OCI-LY1 (cell line): Measurements from ENCODE around the gene PCAT7.

ENCODE experiments used
- H2AFZ ChIP-seq: fragments of 200-600 bp; sonication (generic), shearing (Covaris generic); 2 replicates; pipeline ENCODE4 v1.6.0; 2014; ENCODE audit warnings: antibody characterized with exemption, mild to moderate bottlenecking, low read length
- H3F3A ChIP-seq: fragments of 200-600 bp; sonication (generic), shearing (Covaris generic); 2 replicates; pipeline ENCODE4 v1.6.0; 2014; ENCODE audit warnings: mild to moderate bottlenecking, antibody characterized with exemption, low read length, moderate library complexity; ENCODE audit not compliant: insufficient read depth
- H3K27ac ChIP-seq: fragments of 200-600 bp; sonication (generic); 2 replicates; pipeline ENCODE4 v1.5.1; 2014; ENCODE audit warnings: low read length, mixed run types, mild to moderate bottlenecking, low read depth; ENCODE audit not compliant: poor library complexity, severe bottlenecking
- H3K27me3 ChIP-seq: fragments of 200-600 bp; sonication (generic); 2 replicates; pipeline ENCODE4 v1.6.0; 2014; ENCODE audit warnings: antibody characterized with exemption, mild to moderate bottlenecking, low read length, moderate library complexity; ENCODE audit not compliant: insufficient read depth
- H3K36me3 ChIP-seq: fragments of 200-600 bp; sonication (generic); 2 replicates; pipeline ENCODE4 v1.6.1; 2014; ENCODE audit warnings: mild to moderate bottlenecking, antibody characterized with exemption, low read length, moderate library complexity, mixed read lengths; ENCODE audit not compliant: insufficient read depth
- H3K4me1 ChIP-seq: fragments of 200-600 bp; sonication (generic); 2 replicates; pipeline ENCODE4 v1.5.1; 2014; ENCODE audit warnings: mild to moderate bottlenecking, low read length, moderate library complexity; ENCODE audit not compliant: insufficient read depth, severe bottlenecking
- H3K4me2 ChIP-seq: fragments of 200-600 bp; sonication (generic), shearing (Covaris generic); 2 replicates; pipeline ENCODE4 v1.6.1; 2014; ENCODE audit warnings: low read length
- H3K4me3 ChIP-seq: fragments of 200-600 bp; sonication (generic); 2 replicates; pipeline ENCODE4 v1.5.1; 2014; ENCODE audit warnings: low read length, low read depth, mild to moderate bottlenecking, mixed read lengths; ENCODE audit not compliant: poor library complexity, severe bottlenecking
- H3K79me2 ChIP-seq: fragments of 200-600 bp; shearing (Covaris generic); 2 replicates; pipeline ENCODE4 v1.6.1; 2016; ENCODE audit warnings: mixed run types, low read length, mixed read lengths; ENCODE audit not compliant: insufficient read depth
- H3K9ac ChIP-seq: fragments of 200-600 bp; sonication (generic), shearing (Covaris generic); 2 replicates; pipeline ENCODE4 v1.6.1; 2014; ENCODE audit warnings: mild to moderate bottlenecking, low read length, mixed read lengths
- H3K9me2 ChIP-seq: fragments of 200-600 bp; sonication (generic), shearing (Covaris generic); 2 replicates; pipeline ENCODE4 v1.6.1; 2014; ENCODE audit warnings: low read depth, mild to moderate bottlenecking, low read length, mixed read lengths
- H3K9me3 ChIP-seq: fragments of 200-600 bp; shearing (Covaris generic); 2 replicates; pipeline ENCODE4 v1.6.1; 2014; ENCODE audit warnings: low read length, mixed read lengths
- H4K20me1 ChIP-seq: fragments of 200-600 bp; sonication (generic), shearing (Covaris generic); 2 replicates; pipeline ENCODE4 v1.6.0; 2016; ENCODE audit warnings: mild to moderate bottlenecking, low read length; ENCODE audit not compliant: insufficient read depth
- CTCF ChIP-seq: fragments of 200-600 bp; sonication (generic), shearing (Covaris generic); IDR thresholded peaks from 2 replicates; pipeline ENCODE4 v1.5.1; 2017; ENCODE audit warnings: mild to moderate bottlenecking, antibody characterized with exemption, low read length, moderate library complexity, mixed read lengths
- EZH2 ChIP-seq: fragments of 200-600 bp; sonication (generic), shearing (Covaris generic); IDR thresholded peaks from 2 replicates; pipeline ENCODE4 v1.8.0; 2017; ENCODE audit warnings: borderline replicate concordance, mixed run types, mild to moderate bottlenecking, antibody characterized with exemption, low read length, moderate library complexity, mixed read lengths

PCAT7 gene

GRCh38 chr9:94600715-94601114 lies 45.8 kb downstream of the PCAT7 start:
- peak overlapping the region; percentile 61 for H3K27ac ChIP-seq
- H3K9me2 ChIP-seq, result no peaks in the 10 kb centered on the region
- H3K9me3 ChIP-seq, result no peaks in the 10 kb centered on the region
- no peaks in the 10 kb centered on the region for H3K79me2 ChIP-seq
- H3K4me2 ChIP-seq, result no peak overlapping the region
- H3K36me3 ChIP-seq, result no peaks in the 10 kb centered on the region
- no peaks in the 10 kb centered on the region for H4K20me1 ChIP-seq
- H3K4me1 ChIP-seq, result peaks cover 34% of the 10 kb centered on the region
- no peak overlapping the region for H3K9ac ChIP-seq
- no peak overlapping the region for H2AFZ ChIP-seq
- no peak overlapping the region for H3K4me3 ChIP-seq
- TF ChIP-seq EZH2, result no peak
- TF ChIP-seq CTCF, result no peak
- no peaks in the 10 kb centered on the region for H3F3A ChIP-seq
- H3K27me3 ChIP-seq, result no peaks in the 10 kb centered on the region

DNA sequence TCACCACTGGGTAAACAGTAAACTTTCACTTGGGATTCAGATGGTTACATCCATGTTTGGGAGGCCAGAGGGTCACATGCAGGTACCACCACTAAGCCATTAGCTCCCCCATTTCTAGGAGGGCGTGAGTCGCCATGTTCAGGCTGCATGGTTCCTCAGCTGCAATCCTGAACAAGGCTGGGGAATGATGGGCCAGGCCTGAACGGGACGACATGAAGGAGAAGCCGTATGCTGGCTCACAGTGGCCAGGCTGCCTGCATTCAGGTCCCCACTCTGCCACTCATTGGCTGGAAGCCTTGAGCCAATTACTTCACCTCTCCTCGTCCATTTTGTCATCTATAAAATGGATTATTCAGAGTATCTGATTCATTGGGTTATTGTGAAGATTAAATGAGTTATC lies 47.8 kb downstream of the PCAT7 start:
- Histone ChIP-seq H2AFZ (no peak overlapping the region), H3K79me2 (no peaks in the 10 kb centered on the region), H3K27me3 (no peaks in the 10 kb centered on the region), H3K9me2 (no peaks in the 10 kb centered on the region), H3K9ac (no peak overlapping the region), H3K4me1 (peaks cover 46% of the 10 kb centered on the region), H3K36me3 (no peaks in the 10 kb centered on the region), H4K20me1 (no peaks in the 10 kb centered on the region), H3K27ac (no peak overlapping the region), H3K4me3 (no peak overlapping the region), H3F3A (no peaks in the 10 kb centered on the region), H3K9me3 (no peaks in the 10 kb centered on the region), H3K4me2 (no peak overlapping the region)
- TF ChIP-seq CTCF, result no peak
- no peak for TF ChIP-seq EZH2

- Histone ChIP-seq H3K4me2 (peak overlapping the region; percentile 16; the same call in 1 of the 2 replicates), H3K79me2 (no peaks in the 10 kb centered on the region)
Observed at GRCh38 chr9:94603259-94604160, 48.6 kb downstream of the PCAT7 start.

More at GRCh38 chr9:94603259-94604160, 48.6 kb downstream of the PCAT7 start:
- Histone ChIP-seq H2AFZ (no peak overlapping the region), H3K4me3 (no peak overlapping the region), H3K9me3 (no peaks in the 10 kb centered on the region), H3K36me3 (no peaks in the 10 kb centered on the region), H3K9me2 (no peaks in the 10 kb centered on the region), H3K27ac (peak overlapping the region; percentile 1), H3K4me1 (peaks cover 53% of the 10 kb centered on the region), H3F3A (no peaks in the 10 kb centered on the region), H3K27me3 (no peaks in the 10 kb centered on the region), H3K9ac (no peak overlapping the region), H4K20me1 (no peaks in the 10 kb centered on the region)
- TF ChIP-seq CTCF (peak; percentile 76), EZH2 (no peak)
